SJCRH30 (cell line): Measurements from ENCODE around the gene MANSC1. TPM values are rescaled to one million over a fixed set of nuclear protein-coding genes. Genes with fewer than 3 reads are reported as not detected.
A peak's percentile ranks its signal among the peaks of the same experiment; 100 is the strongest.
"Not testable (repeated sequence)": the region's sequence is repeated elsewhere in the genome, so short reads cannot be mapped to it uniquely, and the experiment has no call there.

ENCODE experiments used
- DNase-seq, 2 experiments: peaks; one replicate each; pipeline ENCODE4 v3.0.0-alpha.2; 2015 to 2020
- H3K27ac ChIP-seq: fragments of 250-450 bp; sonication (Bioruptor Pico); 2 replicates; pipeline ENCODE4 v1.5.1; 2020; ENCODE audit warnings: mild to moderate bottlenecking, moderate library complexity
- H3K27me3 ChIP-seq: fragments of 250-450 bp; sonication (Bioruptor Pico); 2 replicates; pipeline ENCODE4 v1.5.1; 2020; ENCODE audit warnings: mild to moderate bottlenecking, moderate library complexity
- H3K36me3 ChIP-seq: fragments of 250-450 bp; sonication (Bioruptor Pico); 2 replicates; pipeline ENCODE4 v1.5.1; 2020; ENCODE audit warnings: mild to moderate bottlenecking, moderate library complexity
- H3K4me1 ChIP-seq: fragments of 250-450 bp; sonication (Bioruptor Pico); 2 replicates; pipeline ENCODE4 v1.5.1; 2020; ENCODE audit warnings: mild to moderate bottlenecking, moderate library complexity
- H3K4me3 ChIP-seq: fragments of 250-450 bp; sonication (Bioruptor Pico); 2 replicates; pipeline ENCODE4 v1.5.1; 2020; ENCODE audit warnings: mild to moderate bottlenecking, moderate library complexity
- H3K9me3 ChIP-seq: fragments of 250-450 bp; sonication (Bioruptor Pico); replicated peaks from 2 replicates; pipeline ENCODE4 v1.5.1; 2020; ENCODE audit warnings: mild to moderate bottlenecking, moderate library complexity
- total RNA-seq: library from RNA; depleted of rRNA; stranded (reverse); fragments of >200 nt; shearing (Covaris generic); gene quantifications from 2 replicates; pipeline ENCODE4 v1.2.3, GENCODE V29; 2014

The MANSC1 gene
- total RNA-seq, 1 experiment from 2014 or later, result not detected

DNA sequence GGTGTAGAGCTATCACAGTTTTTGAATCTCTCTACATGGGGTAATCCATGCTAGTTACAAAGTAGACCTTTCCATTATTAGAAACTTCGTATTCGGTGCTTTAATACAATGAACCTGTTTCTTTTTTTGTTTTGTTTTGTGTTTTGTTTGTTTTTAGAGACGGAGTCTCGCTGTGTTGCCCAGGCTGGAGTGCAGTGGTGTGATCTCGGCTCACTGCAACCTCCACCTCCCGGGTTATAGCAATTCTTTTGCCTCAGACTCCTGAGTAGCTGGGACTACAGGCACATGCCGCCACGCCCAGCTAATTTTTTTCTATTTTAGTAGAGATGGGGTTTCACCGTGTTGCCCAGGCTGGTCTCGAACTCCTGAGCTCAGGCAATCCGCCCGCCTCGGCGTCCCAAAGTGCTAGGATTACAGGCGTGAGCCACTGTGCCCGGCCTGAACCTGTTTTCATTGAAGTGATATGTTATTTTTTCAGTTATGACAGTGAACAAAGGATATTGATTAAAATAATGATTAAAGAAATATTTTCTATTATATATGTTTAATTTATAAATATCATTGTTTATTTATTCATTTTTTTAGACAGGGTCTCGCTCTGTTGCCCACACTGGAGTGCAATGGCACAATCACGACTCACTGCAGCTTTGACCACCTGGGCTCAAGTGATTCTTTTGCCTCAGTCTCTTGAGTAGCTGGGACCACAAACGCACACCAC is 1.6 kb upstream of the MANSC1 start:
- H3K27me3 ChIP-seq, H3K4me3 ChIP-seq, H3K9me3 ChIP-seq, H3K36me3 ChIP-seq, DNase-seq, H3K27ac ChIP-seq, H3K4me1 ChIP-seq: not testable (repeated sequence)

- no peak overlapping the region for H3K4me3 ChIP-seq
- H3K4me1 ChIP-seq, result 0 out of 2 replicates have a peak, but pooled peaks cover 4% of the 10 kb centered on the region
- DNase-seq, result peak in 1 of 2 experiments; percentile 43
- H3K27ac ChIP-seq, result no peak overlapping the region
- no peaks in the 10 kb centered on the region for H3K9me3 ChIP-seq
- no peaks in the 10 kb centered on the region for H3K27me3 ChIP-seq
- no peaks in the 10 kb centered on the region for H3K36me3 ChIP-seq
Measured at GRCh38 chr12:12350868-12351463, 924 bp upstream of the MANSC1 start.

- DNase-seq, result no peak
- Histone ChIP-seq H3K4me3 (no peak overlapping the region), H3K9me3 (no peaks in the 10 kb centered on the region), H3K27me3 (no peaks in the 10 kb centered on the region), H3K4me1 (peaks cover 3% of the 10 kb centered on the region; the same call in 1 of the 2 replicates), H3K36me3 (no peaks in the 10 kb centered on the region), H3K27ac (no peak overlapping the region)
Measured at GRCh38 chr12:12338527-12339168, 11.4 kb downstream of the MANSC1 start.

DNA sequence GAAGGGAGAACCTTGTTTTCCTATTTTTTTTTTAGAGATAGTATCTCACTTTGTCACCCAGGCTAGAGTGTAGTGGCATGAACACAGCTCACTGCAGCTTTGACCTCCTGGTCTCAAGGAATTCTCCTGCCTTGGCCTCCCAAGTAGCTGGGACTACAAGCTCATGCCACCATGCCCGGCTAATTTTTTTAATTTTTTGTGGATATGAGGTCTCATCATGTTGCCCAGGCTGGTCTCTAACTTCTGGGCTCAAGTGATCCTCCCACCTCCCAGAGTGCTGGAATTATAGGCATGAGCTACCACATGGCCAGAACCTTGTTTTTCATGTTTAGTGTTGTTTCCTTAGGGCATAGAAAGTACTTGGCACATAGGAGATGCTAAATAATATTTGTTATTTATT is 13.5 kb downstream of the MANSC1 start:
- Histone ChIP-seq H3K27me3 (no peaks in the 10 kb centered on the region), H3K27ac (no peak overlapping the region), H3K4me1 (peaks cover 13% of the 10 kb centered on the region; the same call in 1 of the 2 replicates), H3K36me3 (no peaks in the 10 kb centered on the region), H3K4me3 (no peak overlapping the region), H3K9me3 (no peaks in the 10 kb centered on the region)
- DNase-seq, result no peak

DNA sequence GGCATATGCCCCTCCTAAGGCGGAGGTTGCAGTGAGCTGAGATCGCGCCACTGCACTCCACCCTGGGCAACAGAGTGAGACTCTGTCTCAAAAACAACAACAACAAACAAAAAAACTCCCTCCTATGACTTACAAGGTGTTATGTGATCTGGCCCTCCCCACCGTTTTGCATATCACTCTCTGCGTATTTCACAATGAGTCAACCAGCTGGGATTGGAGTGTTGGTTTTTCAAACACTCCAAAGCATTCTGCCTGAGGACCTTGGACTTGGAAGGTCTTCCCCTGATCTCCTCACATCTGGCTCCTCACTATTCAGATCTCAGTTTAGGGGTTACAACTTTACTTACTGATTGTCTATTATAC is 14.0 kb downstream of the MANSC1 start:
- no peak for DNase-seq
- no peak overlapping the region for H3K27ac ChIP-seq
- no peak overlapping the region for H3K4me3 ChIP-seq
- H3K36me3 ChIP-seq, result no peaks in the 10 kb centered on the region
- H3K4me1 ChIP-seq, result peaks cover 13% of the 10 kb centered on the region; the same call in 1 of the 2 replicates
- H3K9me3 ChIP-seq, result no peaks in the 10 kb centered on the region
- no peaks in the 10 kb centered on the region for H3K27me3 ChIP-seq

DNA sequence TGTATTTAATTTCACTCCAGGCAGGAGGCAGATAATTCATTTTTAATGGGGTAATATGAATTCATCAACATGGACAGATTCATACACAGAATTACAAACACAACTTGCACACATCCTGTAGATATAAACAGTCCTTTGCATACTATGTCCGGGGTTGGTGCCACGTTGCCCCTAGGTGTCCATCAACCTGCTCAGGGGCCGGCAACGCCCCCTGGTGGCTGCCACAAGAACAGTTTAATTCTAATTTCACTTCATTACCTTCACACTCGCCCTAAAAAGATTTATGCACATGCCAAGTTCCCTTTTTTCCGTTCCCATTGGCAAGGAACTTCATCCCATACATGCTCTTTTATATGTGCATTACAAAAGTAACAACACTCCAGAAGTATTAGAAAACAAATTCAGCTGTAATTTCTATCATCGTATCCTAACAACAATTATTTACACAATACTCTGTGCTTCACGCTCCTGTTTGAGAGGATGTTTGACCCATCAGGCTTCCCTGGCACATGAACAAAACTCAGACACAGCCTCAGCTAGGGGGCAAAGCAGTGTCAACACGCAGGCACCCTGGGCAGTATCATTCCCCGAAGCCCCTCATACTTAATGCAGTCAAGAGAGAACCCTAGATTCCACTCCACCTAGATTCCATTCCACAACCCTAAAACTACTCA is 15.5 kb downstream of the MANSC1 start:
- Histone ChIP-seq H3K9me3 (no peaks in the 10 kb centered on the region), H3K4me1 (peaks cover 13% of the 10 kb centered on the region; the same call in 1 of the 2 replicates), H3K27ac (no peak overlapping the region), H3K27me3 (no peaks in the 10 kb centered on the region; the same call in 1 of the 2 replicates), H3K4me3 (no peak overlapping the region), H3K36me3 (no peaks in the 10 kb centered on the region)
- DNase-seq, result peak; percentile 54 to 71

GRCh38 chr12:12333407-12334366 is 16.4 kb downstream of the MANSC1 start:
- Histone ChIP-seq H3K27ac (peak overlapping the region; percentile 10; the same call in 1 of the 2 replicates), H3K4me1 (peaks cover 13% of the 10 kb centered on the region; the same call in 1 of the 2 replicates), H3K4me3 (no peak overlapping the region), H3K9me3 (no peaks in the 10 kb centered on the region), H3K27me3 (no peaks in the 10 kb centered on the region; the same call in 1 of the 2 replicates), H3K36me3 (no peaks in the 10 kb centered on the region)
- peak; percentile 89 to 95 for DNase-seq

- no peak overlapping the region for H3K4me3 ChIP-seq
- no peaks in the 10 kb centered on the region for H3K9me3 ChIP-seq
- H3K27ac ChIP-seq, result no peak overlapping the region
- no peak for DNase-seq
- no peaks in the 10 kb centered on the region for H3K36me3 ChIP-seq
- peaks cover 13% of the 10 kb centered on the region; the same call in 1 of the 2 replicates for H3K4me1 ChIP-seq
- no peaks in the 10 kb centered on the region; the same call in 1 of the 2 replicates for H3K27me3 ChIP-seq
Measured at GRCh38 chr12:12331896-12332295, 18.1 kb downstream of the MANSC1 start.

- peaks cover 13% of the 10 kb centered on the region; the same call in 1 of the 2 replicates for H3K4me1 ChIP-seq
- no peaks in the 10 kb centered on the region for H3K9me3 ChIP-seq
- no peak overlapping the region for H3K4me3 ChIP-seq
- no peaks in the 10 kb centered on the region for H3K36me3 ChIP-seq
- no peaks in the 10 kb centered on the region; the same call in 1 of the 2 replicates for H3K27me3 ChIP-seq
- DNase-seq, result no peak
- H3K27ac ChIP-seq, result no peak overlapping the region
Measured at GRCh38 chr12:12331244-12331771, 18.7 kb downstream of the MANSC1 start.

DNA sequence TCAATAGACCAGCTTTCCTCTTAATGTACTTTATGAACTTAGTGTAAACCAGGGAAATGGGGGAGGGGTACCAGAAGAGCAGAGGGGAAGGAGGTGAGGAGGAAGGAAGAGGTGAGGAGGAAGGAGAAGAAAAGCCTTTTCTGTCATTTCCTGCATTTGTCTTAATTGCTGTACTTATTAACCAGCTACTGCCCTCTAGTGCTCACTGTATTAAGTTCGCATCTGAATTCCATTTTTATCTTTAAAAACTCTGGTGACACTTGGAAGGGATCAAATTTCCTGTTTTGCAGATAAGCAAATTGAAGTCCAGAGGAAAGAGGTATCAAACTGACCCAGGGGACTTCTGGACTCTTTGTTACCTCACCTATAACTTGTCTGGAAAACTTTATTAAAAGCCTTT is 22.2 kb downstream of the MANSC1 start:
- H3K4me3 ChIP-seq, result no peak overlapping the region
- peak; percentile 6 to 75 for DNase-seq
- no peaks in the 10 kb centered on the region for H3K36me3 ChIP-seq
- H3K4me1 ChIP-seq, result peaks cover 5% of the 10 kb centered on the region; the same call in 1 of the 2 replicates
- no peak overlapping the region for H3K27ac ChIP-seq
- no peaks in the 10 kb centered on the region; the same call in 1 of the 2 replicates for H3K27me3 ChIP-seq
- H3K9me3 ChIP-seq, result no peaks in the 10 kb centered on the region

- Histone ChIP-seq H3K36me3 (no peaks in the 10 kb centered on the region), H3K9me3 (no peaks in the 10 kb centered on the region), H3K4me3 (no peak overlapping the region), H3K27me3 (no peaks in the 10 kb centered on the region; the same call in 1 of the 2 replicates), H3K27ac (no peak overlapping the region), H3K4me1 (no peaks in the 10 kb centered on the region)
- no peak for DNase-seq
Measured at GRCh38 chr12:12326262-12326661, 23.8 kb downstream of the MANSC1 start.

- no peaks in the 10 kb centered on the region for H3K27me3 ChIP-seq
- H3K27ac ChIP-seq, result no peak overlapping the region
- DNase-seq, result no peak
- H3K36me3 ChIP-seq, result no peaks in the 10 kb centered on the region
- no peak overlapping the region for H3K4me3 ChIP-seq
- no peaks in the 10 kb centered on the region for H3K9me3 ChIP-seq
- H3K4me1 ChIP-seq, result peaks cover 3% of the 10 kb centered on the region; the same call in 1 of the 2 replicates
Measured at GRCh38 chr12:12323591-12323990, 26.5 kb downstream of the MANSC1 start.

DNA sequence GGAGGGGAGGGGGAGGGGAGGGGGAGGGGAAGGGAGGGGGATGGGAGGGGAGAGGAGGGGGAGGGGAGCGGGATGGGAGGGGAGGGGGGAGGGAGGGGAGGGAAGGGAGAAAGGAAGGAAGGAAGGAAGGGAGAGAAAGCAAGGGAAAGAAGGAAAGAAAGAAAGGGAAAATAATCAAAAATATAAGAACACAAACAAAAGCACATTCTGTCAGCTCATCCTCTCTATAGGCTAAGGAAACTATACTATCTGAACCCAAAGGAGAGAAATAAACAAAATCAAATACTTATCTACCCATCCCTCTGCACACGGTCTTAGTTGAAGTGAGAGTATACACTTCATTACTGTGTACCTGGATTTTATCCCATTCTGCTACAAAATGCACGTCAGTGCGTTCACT is 26.9 kb downstream of the MANSC1 start:
- no peaks in the 10 kb centered on the region for H3K9me3 ChIP-seq
- H3K4me1 ChIP-seq, result peaks cover 3% of the 10 kb centered on the region; the same call in 1 of the 2 replicates
- no peaks in the 10 kb centered on the region for H3K36me3 ChIP-seq
- H3K27ac ChIP-seq, result no peak overlapping the region
- H3K27me3 ChIP-seq, result no peaks in the 10 kb centered on the region
- H3K4me3 ChIP-seq, result no peak overlapping the region
- no peak for DNase-seq
